ENCODE results near the gene KCND1. TPM values are rescaled to one million over a fixed set of nuclear protein-coding genes. Genes with fewer than 3 reads are reported as not detected.

The KCND1 gene
- total RNA-seq, 4 donors from 2014 or later: 0.78 to 2.7 (median 1.7) TPM

- H3K4me3 ChIP-seq: no peak overlapping the region
- ATAC-seq: no peak
- H3K36me3 ChIP-seq: peaks cover 0 to 24% of the 10 kb centered on the region in 2 donors
- peaks cover 0 to 40% (median 7%) of the 10 kb centered on the region in 3 donors for H3K4me1 ChIP-seq
- no peak overlapping the region for H3K27ac ChIP-seq
- 80% methylated on average over 1 of the region's 5 CpGs; no CpG with 5 or more reads in 1 of the 2 donors for WGBS, 2 donors (ENCODE audit: low coverage in 1 of 2)
- H3K9me3 ChIP-seq: no peaks in the 10 kb centered on the region
- no peaks in the 10 kb centered on the region for H3K27me3 ChIP-seq
- no peak for TF ChIP-seq EP300 (IDR thresholded peaks at IDR 0.05)
- TF ChIP-seq CTCF (IDR thresholded peaks at IDR 0.05): no peak
- TF ChIP-seq POLR2A (IDR thresholded peaks at IDR 0.05): no peak
Measured at GRCh38 chrX:48913605-48914366, 57.9 kb downstream of the KCND1 start.

- H3K9me3 ChIP-seq: no peaks in the 10 kb centered on the region
- TF ChIP-seq EP300 (IDR thresholded peaks at IDR 0.05) (no peak), POLR2AphosphoS5 (IDR thresholded peaks at IDR 0.05) (peak; percentile 74), CTCF (IDR thresholded peaks at IDR 0.05) (no peak), POLR2A (IDR thresholded peaks at IDR 0.05) (peak; percentile 46 to 63)
- peak within 1 kb of the TSS; percentile 64 to 67 for H3K4me3 ChIP-seq
- WGBS, 2 donors (ENCODE audit: low coverage in 1 of 2): 1 to 37% methylated on average over 14 to 23 of the region's 60 CpGs
- H3K27ac ChIP-seq: peak within 1 kb of the TSS; percentile 74 to 84 (median 82)
- peak; percentile 83 for ATAC-seq
- H3K36me3 ChIP-seq: peaks cover 0 to 27% of the 10 kb centered on the region in 2 donors
- H3K4me1 ChIP-seq: peaks cover 0 to 21% (median 0%) of the 10 kb centered on the region in 3 donors
- H3K27me3 ChIP-seq: no peaks in the 10 kb centered on the region
Measured at GRCh38 chrX:48911412-48912182, 60.0 kb downstream of the KCND1 start, which contains the start of gene SLC35A2. TSS of gene SLC35A2 (minus strand) at chrX:48911646. CDS start at chrX:48911636, 10 bp downstream.

Small RNAs within 50 kb of the gene (small RNA-seq; reads per million reads assigned to genes)
- gene RNU6-722P: 0 to 0.27 (median 0) reads per million in 4 donors

Other genes with a start within 250 kb of the KCND1 start
- not detected for gene GLOD5, start 210.1 kb downstream of the KCND1 start, total RNA-seq
- not detected for gene GATA1, start 185.3 kb downstream of the KCND1 start, total RNA-seq
- gene HDAC6, start 169.8 kb downstream of the KCND1 start, total RNA-seq: 10 to 100 TPM; 50.7 to 66.8 (median 56.9) TPM
- not detected for gene ERAS, start 145.3 kb downstream of the KCND1 start, total RNA-seq
- gene PCSK1N, start 136.2 kb downstream of the KCND1 start, total RNA-seq: 10 to 100 TPM in 1 of 4 donors, 1 to 10 TPM in 3; 2.3 to 10.6 (median 5.5) TPM
- gene TIMM17B, start 74.1 kb downstream of the KCND1 start, total RNA-seq: 10 to 100 TPM; 38.0 to 57.7 (median 39.5) TPM
- 10 to 100 TPM; 47.8 to 79.8 (median 69.4) TPM for gene PQBP1, start 73.9 kb downstream of the KCND1 start, total RNA-seq
- gene SLC35A2, start 60.2 kb downstream of the KCND1 start, total RNA-seq: 10 to 100 TPM in 3 of 4 donors, 1 to 10 TPM in 1; 8.1 to 12.8 (median 11.9) TPM
- gene PIM2, start 52.8 kb downstream of the KCND1 start, total RNA-seq: 1 to 10 TPM; 4.7 to 7.4 (median 7.0) TPM
- gene OTUD5, start 14.2 kb downstream of the KCND1 start, total RNA-seq: 10 to 100 TPM; 36.8 to 54.3 (median 47.7) TPM
- 10 to 100 TPM; 28.1 to 62.6 (median 33.9) TPM for gene GRIPAP1, start 30.4 kb upstream of the KCND1 start, total RNA-seq
- 100 to 1,000 TPM in 3 of 4 donors, 10 to 100 TPM in 1; 85.8 to 165 (median 107) TPM for gene TFE3, start 71.5 kb upstream of the KCND1 start, total RNA-seq
- 1 to 10 TPM; 1.1 to 4.7 (median 2.5) TPM for gene CCDC120, start 87.2 kb upstream of the KCND1 start, total RNA-seq
- gene PRAF2, start 102.2 kb upstream of the KCND1 start, total RNA-seq: 10 to 100 TPM in 3 of 4 donors, 1 to 10 TPM in 1; 9.6 to 20.9 (median 17.2) TPM
- gene WDR45, start 108.0 kb upstream of the KCND1 start, total RNA-seq: 100 to 1,000 TPM in 1 of 4 donors, 10 to 100 TPM in 3; 60.8 to 101 (median 80.9) TPM
- gene GPKOW, start 151.9 kb upstream of the KCND1 start, total RNA-seq: 10 to 100 TPM; 28.2 to 34.1 (median 31.5) TPM
- 1 to 10 TPM in 3 of 4 donors, under 1 TPM in 1; 0.69 to 4.6 (median 3.1) TPM for gene MAGIX, start 190.9 kb upstream of the KCND1 start, total RNA-seq
- 10 to 100 TPM; 57.9 to 78.7 (median 67.9) TPM for gene PLP2, start 200.1 kb upstream of the KCND1 start, total RNA-seq
- gene PRICKLE3, start 214.5 kb upstream of the KCND1 start, total RNA-seq: 10 to 100 TPM in 2 of 4 donors, 1 to 10 TPM in 2; 6.2 to 15.9 (median 9.6) TPM
- 10 to 100 TPM in 1 of 4 donors, 1 to 10 TPM in 3; 2.9 to 10.5 (median 5.4) TPM for gene SYP, start 228.3 kb upstream of the KCND1 start, total RNA-seq

Measured in gastroesophageal sphincter (tissue), 4 donors.